ENCODE results near the gene SEZ6.

- TF ChIP-seq CTCF (IDR thresholded peaks at IDR 0.05 in 4 of 5, conservative IDR thresholded peaks at IDR 0.05 in 1 of 5): no peak
- no peak for TF ChIP-seq POLR2A (IDR thresholded peaks at IDR 0.05)
Observed at GRCh38 chr17:28920201-28920600, 85.6 kb downstream of the SEZ6 start.

Measured in gastrocnemius medialis (tissue), 4 donors.